GM23338 (cell line): ENCODE data around the gene VHLL. TPM values are rescaled to one million over a fixed set of nuclear protein-coding genes. Genes with fewer than 3 reads are reported as not detected.

Experiments used
- ATAC-seq: fragments of 200-7000 bp; cut with Tn5 transposase; 3 replicates; pipeline ENCODE4 v1.9.1; 2020
- DNase-seq: peaks from one replicate; pipeline ENCODE4 v3.0.0-alpha.2; 2015; ENCODE audit warnings: low spot score
- H2AFZ ChIP-seq: fragments of 200-600 bp; sonication (generic); 2 replicates; pipeline ENCODE4 v1.8.0; 2016; ENCODE audit warnings: antibody characterized with exemption, mild to moderate bottlenecking, moderate library complexity
- H3F3A ChIP-seq: fragments of 200-600 bp; sonication (generic); replicated peaks from 2 replicates; pipeline ENCODE4 v1.8.0; 2017; ENCODE audit warnings: antibody characterized with exemption, mixed run types, low read depth
- H3K27ac ChIP-seq: fragments of 200-600 bp; sonication (generic); 2 replicates; pipeline ENCODE4 v1.6.1; 2016; ENCODE audit warnings: low read depth
- H3K27me3 ChIP-seq: fragments of 200-600 bp; sonication (generic); 2 replicates; pipeline ENCODE4 v1.8.0; 2016; ENCODE audit warnings: mild to moderate bottlenecking, mixed run types, moderate library complexity; ENCODE audit not compliant: insufficient read depth
- H3K36me3 ChIP-seq: fragments of 200-600 bp; sonication (generic); 2 replicates; pipeline ENCODE4 v1.8.0; 2016; ENCODE audit warnings: mild to moderate bottlenecking; ENCODE audit not compliant: insufficient read depth
- H3K4me1 ChIP-seq: fragments of 200-600 bp; sonication (generic); 2 replicates; pipeline ENCODE4 v1.8.0; 2016; ENCODE audit warnings: mild to moderate bottlenecking, moderate library complexity; ENCODE audit not compliant: insufficient read depth
- H3K4me2 ChIP-seq: fragments of 200-600 bp; sonication (generic); 2 replicates; pipeline ENCODE4 v1.7.1; 2017; ENCODE audit warnings: mixed run types
- H3K4me3 ChIP-seq: fragments of 200-600 bp; sonication (generic); 2 replicates; pipeline ENCODE4 v1.6.1; 2016; ENCODE audit warnings: mixed run types
- H3K79me2 ChIP-seq: fragments of 200-600 bp; sonication (generic); replicated peaks from 2 replicates; pipeline ENCODE4 v1.8.0; 2017; ENCODE audit warnings: mild to moderate bottlenecking; ENCODE audit not compliant: insufficient read depth
- H3K9me2 ChIP-seq: fragments of 200-600 bp; sonication (generic); 2 replicates; pipeline ENCODE4 v1.8.0; 2017; ENCODE audit not compliant: insufficient read depth
- H4K20me1 ChIP-seq: fragments of 200-600 bp; sonication (generic); replicated peaks from 2 replicates; pipeline ENCODE4 v1.8.0; 2017; ENCODE audit warnings: mild to moderate bottlenecking; ENCODE audit not compliant: insufficient read depth
- H3K27ac Mint-ChIP-seq: 2 replicates; pipeline ENCODE4 v1.8.0; 2020; ENCODE audit warnings: inconsistent platforms, mild to moderate bottlenecking, moderate library complexity, mixed read lengths
- H3K27me3 Mint-ChIP-seq: 3 replicates; pipeline ENCODE4 v1.8.0; 2022; ENCODE audit warnings: low read depth, mild to moderate bottlenecking, moderate library complexity, mixed read lengths, inconsistent platforms; ENCODE audit not compliant: insufficient read depth, poor library complexity
- H3K36me3 Mint-ChIP-seq: 3 replicates; pipeline ENCODE4 v1.8.0; 2021; ENCODE audit warnings: low read depth, mild to moderate bottlenecking, inconsistent platforms, moderate library complexity, mixed read lengths
- H3K4me1 Mint-ChIP-seq: 3 replicates; pipeline ENCODE4 v1.8.0; 2020; ENCODE audit warnings: mild to moderate bottlenecking, inconsistent platforms, mixed read lengths
- H3K4me3 Mint-ChIP-seq: 3 replicates; pipeline ENCODE4 v1.8.0; 2021; ENCODE audit warnings: moderate library complexity, mild to moderate bottlenecking, inconsistent platforms, mixed read lengths
- H3K9me3 Mint-ChIP-seq: 3 replicates; pipeline ENCODE4 v1.8.0; 2020; ENCODE audit warnings: moderate library complexity, mild to moderate bottlenecking, inconsistent platforms, mixed read lengths
- CREB1 ChIP-seq: fragments of 250-450 bp; sonication (Bioruptor Pico); IDR thresholded peaks from 2 replicates; pipeline ENCODE4 v1.5.0; 2020; ENCODE audit warnings: low read depth, mild to moderate bottlenecking, moderate library complexity
- EZH2 ChIP-seq: fragments of 200-600 bp; sonication (generic); IDR thresholded peaks from one replicate; pipeline ENCODE4 v1.8.0; 2017; ENCODE audit warnings: antibody characterized with exemption, mild to moderate bottlenecking, low read depth; ENCODE audit not compliant: unreplicated experiment
- EZH2phosphoT487 ChIP-seq: fragments of 200-600 bp; sonication (generic); IDR thresholded peaks from one replicate; pipeline ENCODE4 v1.8.1; 2018; ENCODE audit warnings: antibody characterized with exemption; ENCODE audit not compliant: unreplicated experiment
- JUNB ChIP-seq: IDR thresholded peaks from one replicate; pipeline ENCODE4 v1.6.1; 2016; ENCODE audit warnings: antibody characterized with exemption; ENCODE audit not compliant: unreplicated experiment
- NANOG ChIP-seq: IDR thresholded peaks from 2 replicates; pipeline ENCODE4 v1.6.1; 2016; ENCODE audit warnings: antibody characterized with exemption, borderline replicate concordance
- POLR2AphosphoS5 ChIP-seq: IDR thresholded peaks from 2 replicates; pipeline ENCODE4 v1.6.1; 2016; ENCODE audit warnings: antibody characterized with exemption, low read depth
- REST ChIP-seq: IDR thresholded peaks from one replicate; pipeline ENCODE4 v1.6.1; 2018; ENCODE audit warnings: antibody characterized with exemption; ENCODE audit not compliant: unreplicated experiment
- STAT1 ChIP-seq: IDR thresholded peaks from one replicate; pipeline ENCODE4 v1.6.1; 2016; ENCODE audit warnings: antibody characterized with exemption; ENCODE audit not compliant: unreplicated experiment
- ZNF114 ChIP-seq: fragments of 250-450 bp; sonication (Bioruptor Pico); IDR thresholded peaks from 2 replicates; pipeline ENCODE4 v1.5.0; 2020; ENCODE audit warnings: mild to moderate bottlenecking, moderate library complexity
- ZNF331 ChIP-seq: fragments of 250-450 bp; sonication (Bioruptor Pico); IDR thresholded peaks from 2 replicates; pipeline ENCODE4 v1.5.0; 2020; ENCODE audit warnings: low read depth, mild to moderate bottlenecking, moderate library complexity
- polyA plus RNA-seq: library from polyadenylated mRNA; unstranded; fragments of >200 nt; fragmentation: Nextera tagmentation; extraction: Ambion mirVana; gene quantifications from 2 replicates; pipeline ENCODE4 v1.2.1, GENCODE V29; 2016
- total RNA-seq: library from RNA; depleted of rRNA; stranded (reverse); fragments of >200 nt; shearing (Covaris generic); gene quantifications from 2 replicates; pipeline ENCODE4 v1.2.3, GENCODE V29; 2014
- TF ChIP-seq, protein P1 (sequence below): fragments of 250-450 bp; sonication (Bioruptor Pico); IDR thresholded peaks from 2 replicates; pipeline ENCODE4 v1.5.0; 2020; ENCODE audit warnings: mild to moderate bottlenecking, moderate library complexity
- TF ChIP-seq, protein P2 (sequence below): IDR thresholded peaks from 2 replicates; pipeline ENCODE4 v1.6.1; 2016; ENCODE audit warnings: antibody characterized with exemption
- TF ChIP-seq, protein P3 (sequence below), 2 experiments: fragments of 200-600 bp in 1 of 2; sonication (generic) in 1 of 2; conservative IDR thresholded peaks; 2 replicates each; pipeline versions ENCODE4 v1.5.1 to v1.6.1; 2016 to 2017; ENCODE audit warnings: antibody characterized with exemption in 2 of 2, low read depth in 2 of 2, mild to moderate bottlenecking in 2 of 2, moderate library complexity in 1 of 2

The VHLL gene
- total and polyA plus RNA-seq, 2 experiments from 2014 or later, result not detected

GRCh38 chr1:156337052-156337887, 38.2 kb upstream of the VHLL start:
- Histone ChIP-seq H3K27ac (peak overlapping the region; percentile 72; the same call in 1 of the 2 replicates), H3K9me2 (no peaks in the 10 kb centered on the region), H3K36me3 (peaks cover 33% of the 10 kb centered on the region), H2AFZ (0 out of 2 replicates have a peak overlapping the region, but pooled peaks have one; percentile 54), H3K27me3 (no peaks in the 10 kb centered on the region), H3K79me2 (peaks cover 57% of the 10 kb centered on the region), H3F3A (peaks cover 24% of the 10 kb centered on the region), H4K20me1 (peaks cover 38% of the 10 kb centered on the region), H3K4me2 (peak overlapping the region; percentile 85), H3K4me1 (peaks cover 9% of the 10 kb centered on the region), H3K4me3 (peak overlapping the region; percentile 95)
- H3K4me1 Mint-ChIP-seq, result peaks cover 13% of the 10 kb centered on the region
- H3K36me3 Mint-ChIP-seq, result peaks cover 58% of the 10 kb centered on the region
- no peak for ATAC-seq
- no peak for TF ChIP-seq CREB1 (CRISPR knock-in tag)
- TF ChIP-seq POLR2AphosphoS5, result no peak
- TF ChIP-seq ZNF114 (CRISPR knock-in tag), result no peak
- TF ChIP-seq, protein P1, sequence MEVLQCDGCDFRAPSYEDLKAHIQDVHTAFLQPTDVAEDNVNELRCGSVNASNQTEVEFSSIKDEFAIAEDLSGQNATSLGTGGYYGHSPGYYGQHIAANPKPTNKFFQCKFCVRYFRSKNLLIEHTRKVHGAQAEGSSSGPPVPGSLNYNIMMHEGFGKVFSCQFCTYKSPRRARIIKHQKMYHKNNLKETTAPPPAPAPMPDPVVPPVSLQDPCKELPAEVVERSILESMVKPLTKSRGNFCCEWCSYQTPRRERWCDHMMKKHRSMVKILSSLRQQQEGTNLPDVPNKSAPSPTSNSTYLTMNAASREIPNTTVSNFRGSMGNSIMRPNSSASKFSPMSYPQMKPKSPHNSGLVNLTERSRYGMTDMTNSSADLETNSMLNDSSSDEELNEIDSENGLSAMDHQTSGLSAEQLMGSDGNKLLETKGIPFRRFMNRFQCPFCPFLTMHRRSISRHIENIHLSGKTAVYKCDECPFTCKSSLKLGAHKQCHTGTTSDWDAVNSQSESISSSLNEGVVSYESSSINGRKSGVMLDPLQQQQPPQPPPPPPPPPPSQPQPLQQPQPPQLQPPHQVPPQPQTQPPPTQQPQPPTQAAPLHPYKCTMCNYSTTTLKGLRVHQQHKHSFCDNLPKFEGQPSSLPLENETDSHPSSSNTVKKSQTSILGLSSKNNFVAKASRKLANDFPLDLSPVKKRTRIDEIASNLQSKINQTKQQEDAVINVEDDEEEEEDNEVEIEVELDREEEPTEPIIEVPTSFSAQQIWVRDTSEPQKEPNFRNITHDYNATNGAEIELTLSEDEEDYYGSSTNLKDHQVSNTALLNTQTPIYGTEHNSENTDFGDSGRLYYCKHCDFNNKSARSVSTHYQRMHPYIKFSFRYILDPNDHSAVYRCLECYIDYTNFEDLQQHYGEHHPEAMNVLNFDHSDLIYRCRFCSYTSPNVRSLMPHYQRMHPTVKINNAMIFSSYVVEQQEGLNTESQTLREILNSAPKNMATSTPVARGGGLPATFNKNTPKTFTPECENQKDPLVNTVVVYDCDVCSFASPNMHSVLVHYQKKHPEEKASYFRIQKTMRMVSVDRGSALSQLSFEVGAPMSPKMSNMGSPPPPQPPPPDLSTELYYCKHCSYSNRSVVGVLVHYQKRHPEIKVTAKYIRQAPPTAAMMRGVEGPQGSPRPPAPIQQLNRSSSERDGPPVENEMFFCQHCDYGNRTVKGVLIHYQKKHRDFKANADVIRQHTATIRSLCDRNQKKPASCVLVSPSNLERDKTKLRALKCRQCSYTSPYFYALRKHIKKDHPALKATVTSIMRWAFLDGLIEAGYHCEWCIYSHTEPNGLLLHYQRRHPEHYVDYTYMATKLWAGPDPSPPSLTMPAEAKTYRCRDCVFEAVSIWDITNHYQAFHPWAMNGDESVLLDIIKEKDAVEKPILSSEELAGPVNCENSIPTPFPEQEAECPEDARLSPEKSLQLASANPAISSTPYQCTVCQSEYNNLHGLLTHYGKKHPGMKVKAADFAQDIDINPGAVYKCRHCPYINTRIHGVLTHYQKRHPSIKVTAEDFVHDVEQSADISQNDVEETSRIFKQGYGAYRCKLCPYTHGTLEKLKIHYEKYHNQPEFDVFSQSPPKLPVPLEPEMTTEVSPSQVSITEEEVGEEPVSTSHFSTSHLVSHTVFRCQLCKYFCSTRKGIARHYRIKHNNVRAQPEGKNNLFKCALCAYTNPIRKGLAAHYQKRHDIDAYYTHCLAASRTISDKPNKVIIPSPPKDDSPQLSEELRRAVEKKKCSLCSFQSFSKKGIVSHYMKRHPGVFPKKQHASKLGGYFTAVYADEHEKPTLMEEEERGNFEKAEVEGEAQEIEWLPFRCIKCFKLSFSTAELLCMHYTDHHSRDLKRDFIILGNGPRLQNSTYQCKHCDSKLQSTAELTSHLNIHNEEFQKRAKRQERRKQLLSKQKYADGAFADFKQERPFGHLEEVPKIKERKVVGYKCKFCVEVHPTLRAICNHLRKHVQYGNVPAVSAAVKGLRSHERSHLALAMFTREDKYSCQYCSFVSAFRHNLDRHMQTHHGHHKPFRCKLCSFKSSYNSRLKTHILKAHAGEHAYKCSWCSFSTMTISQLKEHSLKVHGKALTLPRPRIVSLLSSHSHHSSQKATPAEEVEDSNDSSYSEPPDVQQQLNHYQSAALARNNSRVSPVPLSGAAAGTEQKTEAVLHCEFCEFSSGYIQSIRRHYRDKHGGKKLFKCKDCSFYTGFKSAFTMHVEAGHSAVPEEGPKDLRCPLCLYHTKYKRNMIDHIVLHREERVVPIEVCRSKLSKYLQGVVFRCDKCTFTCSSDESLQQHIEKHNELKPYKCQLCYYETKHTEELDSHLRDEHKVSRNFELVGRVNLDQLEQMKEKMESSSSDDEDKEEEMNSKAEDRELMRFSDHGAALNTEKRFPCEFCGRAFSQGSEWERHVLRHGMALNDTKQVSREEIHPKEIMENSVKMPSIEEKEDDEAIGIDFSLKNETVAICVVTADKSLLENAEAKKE, result no peak
- no peak for TF ChIP-seq REST
- no peak for TF ChIP-seq STAT1
- no peak for TF ChIP-seq JUNB
- no peak for TF ChIP-seq EZH2phosphoT487
- no peak for TF ChIP-seq NANOG
- TF ChIP-seq EZH2, result no peak
- TF ChIP-seq, protein P2, sequence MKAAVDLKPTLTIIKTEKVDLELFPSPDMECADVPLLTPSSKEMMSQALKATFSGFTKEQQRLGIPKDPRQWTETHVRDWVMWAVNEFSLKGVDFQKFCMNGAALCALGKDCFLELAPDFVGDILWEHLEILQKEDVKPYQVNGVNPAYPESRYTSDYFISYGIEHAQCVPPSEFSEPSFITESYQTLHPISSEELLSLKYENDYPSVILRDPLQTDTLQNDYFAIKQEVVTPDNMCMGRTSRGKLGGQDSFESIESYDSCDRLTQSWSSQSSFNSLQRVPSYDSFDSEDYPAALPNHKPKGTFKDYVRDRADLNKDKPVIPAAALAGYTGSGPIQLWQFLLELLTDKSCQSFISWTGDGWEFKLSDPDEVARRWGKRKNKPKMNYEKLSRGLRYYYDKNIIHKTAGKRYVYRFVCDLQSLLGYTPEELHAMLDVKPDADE, result no peak
- TF ChIP-seq ZNF331 (CRISPR knock-in tag), result no peak
- TF ChIP-seq, protein P3, sequence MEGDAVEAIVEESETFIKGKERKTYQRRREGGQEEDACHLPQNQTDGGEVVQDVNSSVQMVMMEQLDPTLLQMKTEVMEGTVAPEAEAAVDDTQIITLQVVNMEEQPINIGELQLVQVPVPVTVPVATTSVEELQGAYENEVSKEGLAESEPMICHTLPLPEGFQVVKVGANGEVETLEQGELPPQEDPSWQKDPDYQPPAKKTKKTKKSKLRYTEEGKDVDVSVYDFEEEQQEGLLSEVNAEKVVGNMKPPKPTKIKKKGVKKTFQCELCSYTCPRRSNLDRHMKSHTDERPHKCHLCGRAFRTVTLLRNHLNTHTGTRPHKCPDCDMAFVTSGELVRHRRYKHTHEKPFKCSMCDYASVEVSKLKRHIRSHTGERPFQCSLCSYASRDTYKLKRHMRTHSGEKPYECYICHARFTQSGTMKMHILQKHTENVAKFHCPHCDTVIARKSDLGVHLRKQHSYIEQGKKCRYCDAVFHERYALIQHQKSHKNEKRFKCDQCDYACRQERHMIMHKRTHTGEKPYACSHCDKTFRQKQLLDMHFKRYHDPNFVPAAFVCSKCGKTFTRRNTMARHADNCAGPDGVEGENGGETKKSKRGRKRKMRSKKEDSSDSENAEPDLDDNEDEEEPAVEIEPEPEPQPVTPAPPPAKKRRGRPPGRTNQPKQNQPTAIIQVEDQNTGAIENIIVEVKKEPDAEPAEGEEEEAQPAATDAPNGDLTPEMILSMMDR (conservative IDR thresholded peaks at IDR 0.05; ENCODE audit: low read depth in 2 of 2), result no peak
- DNase-seq, result no peak
- peak overlapping the region; percentile 98 for H3K27ac Mint-ChIP-seq
- peaks cover 10% of the 10 kb centered on the region for H3K27me3 Mint-ChIP-seq
- H3K9me3 Mint-ChIP-seq, result peaks cover 6% of the 10 kb centered on the region; the same call in 1 of the 3 replicates
- H3K4me3 Mint-ChIP-seq, result peak overlapping the region; percentile 100
